Measurements from ENCODE around the gene TAB2. TPM values are rescaled to one million over a fixed set of nuclear protein-coding genes. Genes with fewer than 3 reads are reported as not detected.
"Not testable (repeated sequence)": the region's sequence is repeated elsewhere in the genome, so short reads cannot be mapped to it uniquely, and the experiment has no call there.

The TAB2 gene
- total RNA-seq, 1 experiment from 2014 or later: 55.6 TPM

GRCh38 chr6:149346078-149346477, 28.6 kb downstream of the TAB2 start:
- DNase-seq (ENCODE audit: low spot score) (no peak), ATAC-seq (no peak)
- H3K4me1 Mint-ChIP-seq: peaks cover 24% of the 10 kb centered on the region
- no peaks in the 10 kb centered on the region for H3K27me3 Mint-ChIP-seq (ENCODE audit: low read depth)
- no peak overlapping the region for H3K4me3 Mint-ChIP-seq
- TF ChIP-seq IRF2 (CRISPR knock-in tag; IDR thresholded peaks at IDR 0.05; ENCODE audit: borderline replicate concordance, low read depth) (no peak), ATF6 (CRISPR knock-in tag; IDR thresholded peaks at IDR 0.05) (no peak), HMGXB4 (CRISPR knock-in tag; IDR thresholded peaks at IDR 0.05) (no peak), MAX (CRISPR knock-in tag; IDR thresholded peaks at IDR 0.05) (no peak), IRF1 (CRISPR knock-in tag; IDR thresholded peaks at IDR 0.05) (no peak), CREM (CRISPR knock-in tag; IDR thresholded peaks at IDR 0.05) (no peak)
- H3K27ac Mint-ChIP-seq: peak overlapping the region; percentile 55
- H3K36me3 Mint-ChIP-seq: no peaks in the 10 kb centered on the region
- H3K9me3 Mint-ChIP-seq: no peaks in the 10 kb centered on the region
- POLR2A ChIA-PET: no interaction called here
- CTCF ChIA-PET: interaction anchor here (0.7 kb wide), 1 partner anchor 19 kb away, joined by 3 read pairs; no protein-coding TSS in a partner anchor

GRCh38 chr6:149347067-149347466, 29.6 kb downstream of the TAB2 start:
- no peak for DNase-seq (ENCODE audit: low spot score)
- Mint-ChIP-seq H3K9me3 (no peaks in the 10 kb centered on the region), H3K4me1 (peaks cover 14% of the 10 kb centered on the region), H3K27ac (no peak overlapping the region), H3K36me3 (no peaks in the 10 kb centered on the region), H3K4me3 (no peak overlapping the region), H3K27me3 (ENCODE audit: low read depth) (no peaks in the 10 kb centered on the region)
- ChIA-PET CTCF (interaction anchor here (0.6 kb wide), 1 partner anchor 219 kb away, joined by 5 read pairs; the partner anchor contains the start of gene GINM1), POLR2A (no interaction called here)
- no peak for ATAC-seq
- no peak for TF ChIP-seq NR2C2 (CRISPR knock-in tag; IDR thresholded peaks at IDR 0.05)
- no peak for TF ChIP-seq NR1H2 (CRISPR knock-in tag; IDR thresholded peaks at IDR 0.05)

GRCh38 chr6:149349279-149349678, 31.8 kb downstream of the TAB2 start:
- ATAC-seq, H3K36me3 Mint-ChIP-seq, POLR2A ChIA-PET: not testable (repeated sequence)

GRCh38 chr6:149354009-149354408, 36.5 kb downstream of the TAB2 start:
- CTCF ChIA-PET: no interaction called here
- Mint-ChIP-seq H3K36me3 (no peaks in the 10 kb centered on the region), H3K9me3 (no peaks in the 10 kb centered on the region)
- no peak for TF ChIP-seq IRF2 (CRISPR knock-in tag; IDR thresholded peaks at IDR 0.05; ENCODE audit: borderline replicate concordance, low read depth)
- TF ChIP-seq SMAD3 (CRISPR knock-in tag; IDR thresholded peaks at IDR 0.05; ENCODE audit: borderline replicate concordance): no peak
- no peak for TF ChIP-seq NFATC4 (CRISPR knock-in tag; IDR thresholded peaks at IDR 0.05)
- no peak for TF ChIP-seq ZNF232 (CRISPR knock-in tag; IDR thresholded peaks at IDR 0.05)
- no peak for TF ChIP-seq SMAD4 (CRISPR knock-in tag; IDR thresholded peaks at IDR 0.05)
- no peak for TF ChIP-seq CTCF (IDR thresholded peaks at IDR 0.05)
- TF ChIP-seq HMGA2 (CRISPR knock-in tag; IDR thresholded peaks at IDR 0.05): no peak
- TF ChIP-seq ZNF425 (CRISPR knock-in tag; conservative IDR thresholded peaks at IDR 0.05): no peak
- no peak for TF ChIP-seq NFYB (CRISPR knock-in tag; conservative IDR thresholded peaks at IDR 0.05; ENCODE audit: low read depth)
- TF ChIP-seq ZNF121 (CRISPR knock-in tag; IDR thresholded peaks at IDR 0.05): no peak
- TF ChIP-seq USF2 (CRISPR knock-in tag; IDR thresholded peaks at IDR 0.05): no peak
- TF ChIP-seq PREB (CRISPR knock-in tag; IDR thresholded peaks at IDR 0.05; ENCODE audit: borderline replicate concordance): no peak

More at GRCh38 chr6:149349279-149349678, 31.8 kb downstream of the TAB2 start:
- H3K27ac Mint-ChIP-seq; DNase-seq (ENCODE audit: low spot score); H3K4me3 Mint-ChIP-seq; H3K9me3 Mint-ChIP-seq; H3K27me3 Mint-ChIP-seq (ENCODE audit: low read depth): not testable (repeated sequence)
- CTCF ChIA-PET: interaction anchor here (0.5 kb wide), 1 partner anchor 1976 kb away, joined by 3 read pairs; no protein-coding TSS in a partner anchor
- H3K4me1 Mint-ChIP-seq: peaks cover 14% of the 10 kb centered on the region

More at GRCh38 chr6:149354009-149354408, 36.5 kb downstream of the TAB2 start:
- DNase-seq (ENCODE audit: low spot score) (no peak), ATAC-seq (no peak)
- POLR2A ChIA-PET: no interaction called here
- Mint-ChIP-seq H3K4me1 (peaks cover 23% of the 10 kb centered on the region), H3K27ac (no peak overlapping the region), H3K4me3 (no peak overlapping the region), H3K27me3 (ENCODE audit: low read depth) (no peaks in the 10 kb centered on the region)

Measured in WTC11 (cell line).